ENCODE results near the gene NUPR1.
"Not testable (repeated sequence)": the region's sequence is repeated elsewhere in the genome, so short reads cannot be mapped to it uniquely, and the experiment has no call there.

The NUPR1 gene

GRCh38 chr16:28527100-28527785 lies 11.5 kb downstream of the NUPR1 start:
- DNase-seq (ENCODE audit: low read depth in 2 of 2): not testable (repeated sequence)

- DNase-seq (ENCODE audit: low read depth in 2 of 2): no peak
Observed at GRCh38 chr16:28526201-28527099, 12.3 kb downstream of the NUPR1 start.

GRCh38 chr16:28524681-28525171 lies 14.0 kb downstream of the NUPR1 start:
- no peak for DNase-seq (ENCODE audit: low read depth in 2 of 2)

- DNase-seq (ENCODE audit: low read depth in 2 of 2): no peak
Observed at GRCh38 chr16:28522792-28523191, 16.0 kb downstream of the NUPR1 start.

- DNase-seq (ENCODE audit: low read depth in 2 of 2): no peak
Observed at GRCh38 chr16:28521436-28521835, 17.3 kb downstream of the NUPR1 start.

GRCh38 chr16:28520672-28521071 lies 18.1 kb downstream of the NUPR1 start:
- no peak for DNase-seq (ENCODE audit: low read depth in 2 of 2)

GRCh38 chr16:28514246-28514645 lies 24.5 kb downstream of the NUPR1 start:
- DNase-seq (ENCODE audit: low read depth in 2 of 2): no peak

- DNase-seq (ENCODE audit: low read depth in 2 of 2): no peak
Observed at GRCh38 chr16:28513484-28514181, 25.1 kb downstream of the NUPR1 start.

GRCh38 chr16:28511801-28512789 lies 26.7 kb downstream of the NUPR1 start:
- no peak for DNase-seq (ENCODE audit: low read depth in 2 of 2)

- no peak for DNase-seq (ENCODE audit: low read depth in 2 of 2)
Observed at GRCh38 chr16:28511031-28511430, 27.7 kb downstream of the NUPR1 start.

- DNase-seq (ENCODE audit: low read depth in 2 of 2): no peak
Observed at GRCh38 chr16:28505489-28506137, 33.2 kb downstream of the NUPR1 start.

- no peak for DNase-seq (ENCODE audit: low read depth in 2 of 2)
Observed at GRCh38 chr16:28504707-28505404, 33.9 kb downstream of the NUPR1 start.

GRCh38 chr16:28503470-28504259 lies 35.1 kb downstream of the NUPR1 start:
- no peak for DNase-seq (ENCODE audit: low read depth in 2 of 2)

- no peak for DNase-seq (ENCODE audit: low read depth in 2 of 2)
Observed at GRCh38 chr16:28502290-28502689, 36.5 kb downstream of the NUPR1 start.

- DNase-seq (ENCODE audit: low read depth in 2 of 2): no peak
Observed at GRCh38 chr16:28501258-28502232, 37.2 kb downstream of the NUPR1 start.

- DNase-seq (ENCODE audit: low read depth in 2 of 2): not testable (repeated sequence)
Observed at GRCh38 chr16:28500476-28501180, 38.1 kb downstream of the NUPR1 start.

GRCh38 chr16:28499854-28500253 lies 38.9 kb downstream of the NUPR1 start:
- no peak for DNase-seq (ENCODE audit: low read depth in 2 of 2)
